Measurements from ENCODE around the gene ANGPTL2. TPM values are rescaled to one million over a fixed set of nuclear protein-coding genes. Genes with fewer than 3 reads are reported as not detected.
"Not testable (repeated sequence)": the region's sequence is repeated elsewhere in the genome, so short reads cannot be mapped to it uniquely, and the experiment has no call there.

The ANGPTL2 gene
- total RNA-seq, 1 donor from 2014 or later: 2.7 TPM

DNA sequence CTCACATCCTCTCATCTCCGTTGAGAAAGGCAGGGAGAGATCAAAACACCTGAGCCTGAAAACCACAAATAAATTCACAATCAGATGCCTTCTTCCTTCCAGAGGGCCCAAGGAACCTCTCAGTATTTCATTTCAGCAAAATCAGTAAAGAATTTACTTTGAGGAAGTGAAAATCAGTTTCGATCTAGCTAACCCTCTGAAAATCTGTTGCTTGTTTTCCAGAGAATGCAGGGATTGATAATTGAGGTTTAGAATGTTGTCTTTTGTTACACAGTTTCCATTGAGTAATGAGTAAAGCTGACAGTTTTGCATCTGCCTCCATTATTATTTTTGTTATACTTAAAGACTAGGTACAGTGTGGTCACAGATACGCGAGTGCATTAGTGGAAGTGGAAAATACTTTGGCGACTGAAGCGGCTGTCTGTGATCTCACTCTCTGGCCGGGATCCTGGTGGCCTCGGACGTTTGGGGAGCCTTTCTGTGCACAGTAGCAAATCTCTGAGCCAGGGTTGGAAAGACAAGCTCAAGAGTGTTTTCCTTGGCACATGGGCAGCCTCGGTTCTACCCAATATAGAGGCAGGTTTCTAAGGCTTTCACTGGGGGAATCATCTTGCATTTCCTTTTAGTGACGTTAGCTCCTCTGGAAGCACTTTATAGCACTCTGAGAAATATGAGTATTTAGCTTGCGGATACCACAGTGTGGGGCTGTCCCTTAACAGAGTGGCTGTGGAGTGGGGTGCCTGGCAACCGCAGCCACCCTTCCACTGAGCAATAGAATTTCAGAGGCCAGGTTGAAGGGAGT is 32.2 kb upstream of the ANGPTL2 start:
- peak; percentile 47 for DNase-seq

DNA sequence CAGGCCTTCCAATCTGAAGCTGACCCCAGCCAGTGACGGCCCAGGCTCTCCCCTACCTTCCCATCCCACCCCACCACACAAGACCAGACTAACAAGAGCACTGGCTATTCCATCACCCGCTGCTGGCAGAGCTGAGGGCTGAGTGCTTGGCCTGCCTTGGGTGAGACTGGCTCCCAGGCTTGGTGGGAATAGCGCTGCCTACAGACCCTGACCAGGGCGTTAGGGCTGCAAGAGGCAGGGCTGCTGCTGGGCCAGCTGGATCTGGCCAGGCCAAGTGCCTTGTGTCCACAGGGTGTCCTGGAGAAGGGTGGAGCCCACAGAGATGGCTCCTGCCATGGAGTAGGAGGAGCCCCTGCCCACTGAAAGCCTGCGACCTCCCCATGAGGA is 31.6 kb upstream of the ANGPTL2 start:
- DNase-seq: no peak

DNA sequence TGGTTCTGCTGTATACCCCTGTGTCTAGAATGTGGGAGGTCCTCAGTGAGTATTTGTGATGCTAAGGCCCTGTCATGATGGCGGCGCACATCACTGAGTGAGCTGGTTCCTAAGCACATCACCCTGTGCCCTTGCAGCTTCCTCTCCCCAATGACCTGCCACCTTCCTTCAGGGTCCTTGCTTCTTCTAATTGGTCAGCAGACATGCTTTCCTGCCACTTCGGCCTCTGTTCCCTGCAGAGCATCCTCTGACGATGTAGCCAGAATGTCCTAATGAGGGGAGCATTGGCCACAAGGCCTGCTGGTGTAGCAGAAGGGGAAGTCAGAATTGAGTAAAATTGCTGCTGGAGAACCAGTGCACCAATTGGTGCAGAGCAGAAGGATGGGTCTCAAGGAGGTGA is 31.1 kb upstream of the ANGPTL2 start:
- no peak for DNase-seq

DNA sequence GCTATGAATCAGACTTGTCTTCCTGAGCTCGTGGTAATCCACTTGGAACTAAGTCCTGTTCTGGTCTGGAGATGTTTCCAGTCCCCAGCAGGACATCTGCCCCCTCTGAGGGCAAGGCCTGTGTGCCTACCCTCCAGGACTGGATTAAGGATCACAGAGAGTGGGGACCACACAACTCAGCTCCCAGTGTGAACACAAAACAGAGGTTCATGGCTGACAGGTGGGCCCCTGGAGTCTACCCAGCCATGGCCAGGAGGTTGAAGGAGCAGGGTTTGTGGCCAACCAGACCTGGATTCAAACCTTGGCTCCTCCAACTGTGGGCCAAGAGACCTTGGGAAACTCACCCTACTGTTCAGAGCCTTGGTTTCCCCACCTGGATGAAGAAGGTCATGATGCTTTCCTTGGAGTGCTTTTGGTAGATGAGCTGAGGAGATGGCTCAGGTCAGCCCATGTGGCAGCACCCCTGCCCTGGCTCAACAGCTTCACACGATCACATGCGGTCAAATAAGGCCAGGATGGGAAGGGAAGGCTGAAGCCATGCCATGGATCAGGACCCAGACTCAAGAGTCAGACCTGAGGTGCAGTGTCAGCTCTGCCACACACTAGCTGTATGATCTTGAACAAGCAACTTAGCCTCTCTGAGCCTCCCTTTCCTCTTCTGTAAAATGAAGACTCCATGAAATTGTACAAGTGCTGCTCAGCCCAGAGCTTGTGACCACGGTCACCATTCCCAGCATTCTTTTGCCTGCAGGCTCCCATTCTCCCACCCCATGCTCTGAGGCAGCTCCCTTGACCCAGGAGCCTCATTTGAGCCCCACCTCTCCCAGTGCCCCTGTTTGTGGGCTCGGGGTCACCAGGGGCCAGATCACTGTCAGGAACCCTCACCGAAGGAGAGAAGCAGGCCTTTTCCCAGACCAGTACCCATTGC is 27.3 kb upstream of the ANGPTL2 start:
- DNase-seq: no peak

DNA sequence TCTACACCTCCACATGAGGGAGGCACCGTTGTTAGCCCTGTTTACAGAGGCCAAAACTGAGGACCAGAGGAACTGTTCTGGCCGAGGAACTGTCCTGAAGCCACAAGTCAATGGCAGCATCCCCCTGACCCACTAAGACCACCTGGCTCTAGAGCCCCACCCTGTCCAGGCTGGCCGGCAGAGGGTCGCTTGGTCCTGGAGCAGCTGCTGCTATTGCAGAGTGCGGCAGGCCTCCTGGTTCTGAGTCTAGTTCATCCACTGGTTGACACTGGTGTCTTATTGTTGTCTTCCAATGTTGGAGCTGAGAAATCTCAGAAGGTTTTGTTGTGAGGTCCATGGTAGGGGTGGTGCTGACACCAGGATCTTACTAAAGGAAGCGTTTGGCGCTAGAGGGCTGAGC is 26.6 kb upstream of the ANGPTL2 start:
- DNase-seq: no peak

DNA sequence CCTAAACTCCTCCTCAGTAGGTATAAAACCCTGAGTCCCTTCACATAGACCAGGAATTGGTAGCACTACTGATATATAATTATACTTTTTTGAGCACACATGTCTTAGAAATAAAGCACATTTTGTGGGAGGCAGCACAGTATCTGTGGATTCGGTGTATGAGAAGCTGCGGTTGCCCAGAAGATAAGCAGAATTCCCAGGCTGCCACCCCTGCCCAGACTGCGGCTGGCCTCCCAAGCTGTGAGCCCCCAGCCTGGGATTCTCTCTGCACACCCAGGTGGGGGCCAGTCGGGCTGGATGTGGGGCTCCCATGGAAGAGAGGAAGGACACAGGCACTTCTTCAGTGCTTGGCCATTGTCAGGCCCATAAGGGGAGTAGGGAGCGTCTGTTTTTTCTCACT is 25.6 kb upstream of the ANGPTL2 start:
- DNase-seq: no peak

DNA sequence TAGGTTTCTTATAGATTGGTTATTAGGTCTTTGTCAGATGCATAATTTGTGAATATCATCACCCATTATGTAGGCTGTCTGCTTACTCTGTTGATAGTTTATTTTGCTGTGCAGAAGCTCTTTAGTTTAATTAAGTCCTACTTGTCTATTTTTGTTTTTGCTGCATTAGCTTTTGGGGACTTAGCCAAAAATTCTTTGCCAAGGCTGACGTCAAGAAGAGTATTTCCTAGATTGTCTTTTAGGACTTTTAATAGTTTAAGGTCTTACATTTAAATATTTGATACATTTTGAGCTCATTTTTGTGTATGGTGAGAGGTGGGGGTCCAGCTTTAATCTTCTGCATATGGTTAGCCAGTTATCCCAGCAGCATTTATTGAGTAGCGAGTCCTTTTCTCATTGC is 24.8 kb upstream of the ANGPTL2 start:
- no peak for DNase-seq

DNA sequence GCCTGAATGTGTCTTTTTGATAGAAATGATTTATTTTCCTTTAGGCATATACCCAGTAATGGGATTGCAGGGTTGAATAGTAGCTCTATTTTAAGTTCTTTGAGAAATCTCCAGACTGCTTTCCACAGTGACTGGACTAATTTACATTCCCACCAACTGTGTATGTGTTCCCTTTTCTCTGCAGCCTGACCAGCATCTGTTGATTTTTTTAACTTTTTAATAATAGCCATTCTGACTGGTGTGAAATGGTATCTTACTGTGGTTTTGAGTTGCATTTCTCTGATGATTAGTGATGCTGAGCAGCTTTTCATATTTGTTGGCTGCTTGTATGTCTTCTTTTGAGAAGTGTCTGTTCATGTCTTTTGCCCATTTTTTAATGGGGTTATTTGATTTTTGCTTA is 24.4 kb upstream of the ANGPTL2 start:
- DNase-seq: not testable (repeated sequence)

DNA sequence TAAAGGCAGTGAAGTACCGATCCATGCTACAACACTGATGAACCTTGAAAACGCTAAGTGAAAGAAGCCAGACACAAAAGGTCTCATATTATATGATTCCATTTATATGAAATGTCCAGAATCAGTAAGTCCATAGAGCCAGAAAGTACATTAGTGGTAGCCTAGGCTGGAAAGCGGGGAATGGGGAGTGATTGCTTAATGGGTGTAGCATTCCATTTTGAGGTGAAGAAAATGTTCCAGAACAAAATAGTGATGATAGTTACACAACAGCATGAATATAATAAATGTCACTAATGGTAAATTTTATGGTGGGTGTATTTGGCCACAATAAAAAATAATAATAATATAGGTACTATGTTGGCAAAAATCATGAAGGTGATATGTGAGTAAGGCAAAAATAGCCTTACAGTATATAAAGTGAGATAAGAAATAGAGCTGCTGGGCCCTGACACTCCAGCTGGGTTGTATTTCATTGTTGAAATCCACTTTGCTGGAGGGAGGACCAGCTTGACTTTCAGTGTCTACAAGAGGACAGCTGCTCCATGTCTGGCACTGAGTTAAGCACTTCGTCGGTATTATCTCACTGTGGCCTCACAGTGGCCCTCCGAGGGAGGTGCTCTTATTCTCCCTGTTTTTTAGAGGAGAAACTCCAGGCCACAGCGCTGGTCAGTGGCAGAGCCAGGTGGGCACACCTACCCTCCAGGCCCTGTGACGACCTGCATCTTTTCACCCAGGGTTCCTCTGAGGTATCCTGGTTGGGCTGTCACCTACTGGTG is 22.4 kb upstream of the ANGPTL2 start:
- no peak for DNase-seq

DNA sequence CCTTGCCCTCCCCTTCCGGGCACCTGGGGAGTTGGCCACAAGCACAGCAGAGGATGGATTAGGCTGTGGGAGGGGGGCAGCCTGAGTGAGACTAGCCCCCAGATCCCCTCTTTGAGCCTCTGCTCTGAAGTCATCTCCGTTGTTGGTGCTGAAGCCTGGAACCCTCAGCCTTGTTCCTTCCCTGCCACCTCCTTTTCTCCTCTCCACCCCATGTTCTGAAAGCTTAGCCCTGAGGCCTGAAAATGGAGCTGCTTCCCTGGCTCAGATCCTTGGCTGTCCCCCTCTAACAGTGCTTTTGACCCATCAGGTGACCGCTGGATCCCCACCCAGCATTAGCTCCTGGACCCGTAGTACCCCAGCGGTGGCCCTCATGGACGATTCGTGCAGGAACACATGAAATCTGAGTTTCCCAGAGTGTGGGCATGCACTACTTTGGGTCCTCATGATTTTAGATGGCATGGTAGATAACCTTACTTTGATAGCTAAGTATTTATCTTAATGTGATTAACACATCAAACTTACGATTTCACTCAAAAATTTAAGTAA is 21.6 kb upstream of the ANGPTL2 start:
- DNase-seq: no peak

DNA sequence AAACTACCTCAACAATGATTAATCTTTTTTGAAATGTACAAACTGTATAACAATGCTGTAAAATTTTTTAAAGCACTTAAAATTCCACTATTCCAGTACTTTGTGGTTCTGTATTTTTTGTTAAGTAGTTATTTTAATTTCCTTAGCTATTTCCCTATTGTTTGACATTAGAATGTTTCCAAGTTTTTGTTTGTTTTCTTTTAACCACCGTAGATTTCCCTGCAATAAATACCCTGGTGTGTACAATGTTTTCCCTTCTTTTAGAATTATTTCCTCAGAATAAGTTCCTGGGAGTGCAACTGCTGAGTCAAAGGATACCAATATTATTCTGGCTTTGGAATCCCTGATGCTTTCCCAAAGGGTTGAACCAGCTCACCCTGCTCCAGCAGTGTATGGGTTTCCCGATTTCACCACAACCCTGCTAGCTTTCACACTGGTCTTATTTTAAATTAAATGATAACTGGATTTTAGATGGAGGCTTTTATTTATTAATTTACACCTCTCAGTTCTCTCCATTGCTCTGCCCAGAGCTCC is 20.6 kb upstream of the ANGPTL2 start:
- no peak for DNase-seq

DNA sequence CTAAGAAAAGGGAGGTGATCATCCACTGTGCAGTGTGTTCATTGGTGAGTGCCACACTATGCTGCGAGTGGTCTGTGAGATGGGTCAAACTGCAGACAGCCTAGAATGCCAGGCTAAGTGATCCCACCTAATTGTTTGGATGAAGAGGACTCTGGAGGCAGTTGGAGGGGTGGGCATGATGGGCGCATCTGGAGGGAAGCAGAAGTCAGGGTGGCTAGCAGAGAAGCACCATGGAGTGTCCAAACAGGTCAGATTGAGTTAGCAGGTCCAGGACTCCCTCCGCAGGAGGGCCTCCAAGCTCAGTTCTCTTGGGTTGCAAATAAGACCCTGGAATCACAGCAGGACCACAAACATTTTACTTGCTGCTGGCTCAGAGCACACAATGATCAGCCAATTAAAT is 19.9 kb upstream of the ANGPTL2 start:
- no peak for DNase-seq

DNA sequence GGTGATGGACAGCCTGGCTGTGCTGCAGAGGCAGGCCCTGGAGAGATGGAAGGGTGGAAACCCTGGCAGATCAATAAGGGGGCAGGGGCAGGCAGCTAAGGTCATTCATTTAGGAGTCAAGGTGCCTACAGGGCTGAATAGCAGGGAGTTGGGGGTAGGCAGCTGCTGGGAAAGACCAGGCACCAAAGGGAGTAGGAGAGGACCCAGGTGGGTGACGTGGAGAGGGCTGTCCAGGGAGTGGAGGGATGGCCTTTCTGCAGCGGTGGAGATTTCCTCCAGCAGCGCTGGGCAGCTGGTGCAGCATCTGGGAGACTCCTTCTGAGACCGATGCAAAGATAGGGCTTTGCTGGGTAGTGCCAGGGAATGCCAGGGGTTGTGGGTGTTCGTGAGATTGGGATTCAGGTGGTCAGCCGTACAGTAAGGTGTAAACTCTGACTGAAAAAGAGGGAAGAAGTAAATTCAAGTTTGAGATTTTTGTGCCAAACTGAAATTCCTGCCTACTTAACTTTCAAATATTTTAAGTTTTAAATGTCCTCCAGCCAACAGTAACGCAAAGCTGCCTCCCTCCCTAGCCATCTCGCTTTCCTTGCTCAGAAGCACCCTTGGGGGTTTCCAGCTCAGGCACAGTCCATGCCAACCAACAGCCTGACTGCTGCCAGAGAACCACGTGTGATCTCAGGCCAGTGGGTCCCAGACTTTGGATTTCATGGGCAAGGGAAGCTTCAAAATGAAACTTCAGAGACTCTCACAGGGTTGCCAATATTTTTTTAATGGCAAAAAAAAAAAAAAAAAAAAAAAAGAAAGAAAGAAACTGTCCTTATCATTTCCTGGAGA is 18.6 kb upstream of the ANGPTL2 start:
- no peak for DNase-seq

DNA sequence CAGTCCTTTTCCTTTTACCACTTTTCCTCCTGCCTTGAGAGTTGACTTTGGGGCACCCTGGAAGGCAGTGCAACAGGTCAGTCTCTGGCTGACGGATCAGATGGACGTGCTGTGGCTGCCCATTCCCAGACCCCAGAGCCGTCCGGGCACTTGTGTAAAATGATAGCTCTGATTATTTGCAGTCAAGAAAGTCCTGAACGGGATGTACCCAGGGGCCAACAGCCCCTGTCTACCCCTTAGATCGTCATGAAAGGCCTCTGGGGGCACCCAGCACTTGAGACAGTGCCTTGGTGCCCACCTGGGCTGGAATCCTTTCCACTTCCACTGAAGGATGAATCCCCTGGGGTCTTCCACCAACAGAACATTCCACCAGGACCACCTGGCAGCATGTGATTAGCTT is 17.7 kb upstream of the ANGPTL2 start:
- DNase-seq: no peak

DNA sequence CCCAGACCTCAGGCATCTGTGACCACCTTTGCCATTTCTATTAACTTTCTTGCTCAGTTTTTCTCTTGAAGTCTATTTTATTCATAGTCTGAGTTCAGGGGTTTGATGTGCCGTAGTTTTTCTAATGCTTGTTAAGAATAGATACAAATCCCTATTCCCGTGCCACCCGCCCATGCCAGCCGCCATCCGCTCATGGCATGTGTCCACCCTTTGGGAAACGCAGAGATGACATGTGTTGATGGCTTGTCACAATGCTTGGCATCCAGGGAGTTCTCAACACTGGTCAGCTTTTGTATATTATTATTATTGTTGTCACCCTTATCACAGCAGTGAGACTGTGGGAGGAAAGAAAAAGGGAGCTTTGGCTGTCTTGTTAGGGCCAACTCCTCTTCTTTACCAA is 17.3 kb upstream of the ANGPTL2 start:
- no peak for DNase-seq

DNA sequence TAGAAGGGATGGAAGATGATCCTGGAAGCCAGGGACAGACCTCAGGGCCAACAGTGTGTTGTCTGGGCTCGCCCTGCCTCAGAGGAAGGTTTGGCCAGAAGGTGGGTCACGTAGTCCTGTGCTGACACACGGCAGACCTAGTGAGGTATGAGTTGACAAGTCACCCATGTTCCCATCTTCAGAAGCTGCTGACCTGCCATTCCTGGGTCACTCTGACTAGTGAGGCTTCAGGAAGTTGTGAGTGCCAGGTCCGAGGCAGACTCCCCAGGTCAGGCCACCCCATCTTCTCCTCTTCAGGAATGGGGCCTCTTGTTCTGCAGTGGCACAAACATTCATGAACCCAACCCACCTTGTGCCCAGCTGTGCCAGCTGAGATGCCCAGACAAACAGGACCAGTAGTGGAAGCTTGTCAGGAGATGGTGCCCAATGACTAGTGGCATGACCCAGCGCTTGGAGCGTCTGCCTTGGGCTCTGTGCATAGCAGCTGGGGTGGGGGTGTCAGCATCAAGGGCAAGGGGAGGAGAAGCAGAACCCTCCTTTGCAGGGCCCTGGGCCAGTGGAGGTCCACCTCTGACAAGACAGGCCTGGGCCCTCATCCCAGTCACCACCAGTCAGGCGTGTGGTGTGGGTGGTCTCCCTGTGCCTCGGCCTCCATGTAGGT is 16.8 kb upstream of the ANGPTL2 start:
- no peak for DNase-seq

DNA sequence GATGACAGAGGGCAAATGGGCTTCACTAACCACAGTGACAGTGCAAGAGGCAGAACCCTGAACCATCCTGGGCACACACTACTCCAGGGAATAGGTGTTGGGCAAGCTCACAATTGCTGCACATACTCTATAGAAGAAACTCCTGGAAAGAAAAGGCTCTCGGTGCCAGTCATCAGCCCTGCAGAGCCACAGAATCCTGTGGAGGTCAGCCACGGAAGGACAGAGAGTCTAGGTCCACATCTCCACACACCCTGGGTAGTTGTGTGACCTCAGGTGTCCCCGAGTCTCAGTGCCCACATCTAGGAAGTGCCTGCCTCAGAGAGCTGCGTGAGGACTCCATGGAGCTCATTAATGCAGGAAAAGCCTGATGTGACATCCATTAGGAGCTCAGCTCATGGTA is 16.0 kb upstream of the ANGPTL2 start:
- DNase-seq: no peak

DNA sequence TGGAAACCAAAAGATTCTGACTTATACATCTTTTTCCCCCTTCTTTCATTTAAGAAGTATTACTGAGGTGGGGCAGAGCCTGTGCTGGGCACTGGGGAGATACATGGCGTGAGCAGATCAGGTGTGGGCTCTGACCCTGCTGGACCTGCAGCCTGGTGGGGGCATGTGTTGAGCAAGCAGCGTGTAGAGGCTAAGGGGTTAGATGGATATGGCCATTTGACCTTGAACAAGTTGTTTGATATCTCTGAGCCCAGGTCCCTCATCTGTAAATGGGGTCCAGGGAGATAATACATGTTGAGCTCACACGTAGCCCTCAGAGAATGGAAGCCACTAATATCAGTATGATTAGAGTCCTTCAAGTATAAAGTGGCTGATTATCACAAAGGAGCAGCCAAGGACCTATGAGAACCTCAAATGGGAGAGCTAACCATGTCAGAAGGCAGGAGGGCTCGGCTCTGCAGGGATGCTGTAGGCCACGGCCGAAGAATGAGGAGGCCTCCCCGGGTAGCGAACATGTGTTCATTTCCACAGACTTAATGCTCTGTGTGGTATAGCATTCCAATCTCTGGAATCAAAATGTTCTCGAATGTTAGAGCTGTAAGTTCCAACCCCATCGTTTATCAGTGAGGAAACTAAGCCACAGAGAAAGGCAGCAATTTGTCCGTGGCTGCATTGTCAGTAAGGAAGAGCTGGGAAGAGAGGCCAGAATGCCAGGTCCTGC is 15.4 kb upstream of the ANGPTL2 start:
- DNase-seq: no peak

DNA sequence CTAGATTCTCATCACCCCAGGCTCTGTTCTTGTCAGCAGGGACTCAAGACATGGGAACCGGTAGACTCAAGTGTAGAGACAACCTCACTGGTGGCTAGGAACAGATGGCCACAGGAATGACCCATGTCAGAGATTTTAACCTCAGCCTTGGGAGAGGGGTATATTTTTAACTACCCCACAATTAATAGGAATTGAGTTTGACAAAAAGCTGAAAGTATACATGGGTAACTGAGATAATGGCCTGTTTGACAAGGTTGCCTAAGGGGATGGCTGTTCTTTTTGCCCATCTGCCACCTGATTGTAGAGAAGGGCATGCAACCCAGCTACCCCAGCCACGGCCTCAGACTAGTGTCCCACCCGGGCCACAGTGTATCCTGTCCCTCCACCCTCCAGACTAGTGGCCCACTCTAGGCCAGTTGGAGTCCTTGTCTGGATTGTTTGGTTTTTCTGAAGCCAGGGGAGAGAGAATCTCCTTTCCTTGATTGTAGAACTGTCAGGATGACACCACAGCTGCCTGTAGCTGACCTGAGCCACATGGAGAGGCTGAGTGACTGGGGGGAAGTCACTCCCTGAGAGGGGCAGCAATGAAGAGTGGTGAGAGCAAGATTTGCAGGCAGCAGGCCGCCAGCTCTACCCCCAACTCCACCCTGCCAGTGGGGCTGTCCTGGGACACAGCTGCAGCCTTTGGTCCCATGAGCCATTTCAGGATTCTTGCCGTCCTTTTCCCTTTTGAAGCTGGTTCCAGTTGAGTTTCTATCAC is 14.6 kb upstream of the ANGPTL2 start:
- DNase-seq: no peak
